SK-N-SH (cell line): ENCODE data around the gene CDR2. TPM values are rescaled to one million over a fixed set of nuclear protein-coding genes. Genes with fewer than 3 reads are reported as not detected.

Experiments
- CTCF ChIA-PET: fragments of 300-600, 350-600 bp; formaldehyde crosslinking; extraction: SDS; loops from one replicate; lab custom pipeline; 2021; lab: Yijun Ruan, JAX
- POLR2A ChIA-PET: fragments of 350-600 bp; sonication (Branson Sonifier 250); formaldehyde crosslinking; extraction: SDS; loops from one replicate; lab custom pipeline; 2020; ENCODE audit warnings: antibody characterized with exemption, inconsistent platforms; lab: Yijun Ruan, JAX
- DNase-seq: peaks from one replicate; pipeline ENCODE4 v3.0.0; 2012
- H2AFZ ChIP-seq: fragments of 200-600 bp; sonication (generic); 2 replicates; pipeline ENCODE4 v1.8.1; 2016; ENCODE audit warnings: antibody characterized with exemption, mild to moderate bottlenecking, low read depth
- H3F3A ChIP-seq: fragments of 200-600 bp; sonication (generic); replicated peaks from 2 replicates; pipeline ENCODE3; 2016; ENCODE audit warnings: antibody characterized with exemption, mild to moderate bottlenecking; ENCODE audit not compliant: insufficient read depth
- H3K27ac ChIP-seq, 2 experiments: fragments of 200-500 bp in 1 of 2; fragments of 200-600 bp in 1 of 2; sonication (Bioruptor generic) in 1 of 2; sonication (generic), shearing (Covaris generic) in 1 of 2; 2 replicates each; pipeline versions ENCODE4 v1.5.1 to v1.6.1; 2014 to 2016; ENCODE audit warnings: low read depth in 2 of 2, inconsistent platforms in 1 of 2, low read length in 1 of 2, mild to moderate bottlenecking in 1 of 2, mixed read lengths in 1 of 2
- H3K27me3 ChIP-seq: fragments of 200-600 bp; sonication (generic), shearing (Covaris generic); 2 replicates; pipeline ENCODE4 v1.6.1; 2016; ENCODE audit warnings: mixed run types; ENCODE audit not compliant: insufficient read depth
- H3K36me3 ChIP-seq, 2 experiments: fragments of 200-500 bp in 1 of 2; fragments of 200-600 bp in 1 of 2; sonication (Bioruptor generic) in 1 of 2; sonication (generic) in 1 of 2; replicated peaks in 1 of 2; 2 replicates each; pipeline versions ENCODE3 to v1.5.1; 2014 to 2016; ENCODE audit warnings: low read length in 1 of 2, mild to moderate bottlenecking in 1 of 2; ENCODE audit not compliant: insufficient read depth in 2 of 2, control insufficient read depth in 1 of 2
- H3K4me1 ChIP-seq, 2 experiments: fragments of 200-500 bp in 1 of 2; fragments of 200-600 bp in 1 of 2; sonication (Bioruptor generic) in 1 of 2; sonication (generic), shearing (Covaris generic) in 1 of 2; 2 replicates each; pipeline versions ENCODE4 v1.5.1 to v1.6.1; 2014 to 2016; ENCODE audit warnings: low read depth in 1 of 2, low read length in 1 of 2, mixed run types in 1 of 2; ENCODE audit not compliant: insufficient read depth in 2 of 2, control insufficient read depth in 1 of 2
- H3K4me2 ChIP-seq: fragments of 200-600 bp; sonication (generic), shearing (Covaris generic); 2 replicates; pipeline ENCODE4 v1.6.1; 2017; ENCODE audit warnings: mixed run types
- H3K4me3 ChIP-seq, 2 experiments: fragments of 200-500 bp in 1 of 2; fragments of 200-600 bp in 1 of 2; sonication (Bioruptor generic) in 1 of 2; sonication (generic), shearing (Covaris generic) in 1 of 2; 2 replicates each; pipeline versions ENCODE4 v1.5.1 to v1.8.1; 2014 to 2016; ENCODE audit warnings: low read depth in 2 of 2, inconsistent platforms in 1 of 2, low read length in 1 of 2, mild to moderate bottlenecking in 1 of 2, mixed read lengths in 1 of 2, moderate library complexity in 1 of 2
- H3K79me2 ChIP-seq: fragments of 200-600 bp; sonication (generic); 2 replicates; pipeline ENCODE4 v1.8.1; 2017; ENCODE audit warnings: mild to moderate bottlenecking; ENCODE audit not compliant: insufficient read depth
- H3K9ac ChIP-seq: fragments of 200-600 bp; sonication (generic); 2 replicates; pipeline ENCODE4 v1.6.1; 2017; ENCODE audit warnings: mixed run types
- H3K9me2 ChIP-seq: fragments of 200-600 bp; sonication (generic); 2 replicates; pipeline ENCODE4 v1.6.1; 2017; ENCODE audit warnings: mixed run types
- H3K9me3 ChIP-seq: fragments of 200-600 bp; sonication (generic); 2 replicates; pipeline ENCODE4 v1.6.1; 2017; ENCODE audit warnings: mixed run types, mild to moderate bottlenecking, moderate library complexity
- H4K20me1 ChIP-seq: fragments of 200-600 bp; sonication (generic); 2 replicates; pipeline ENCODE4 v1.6.1; 2017; ENCODE audit warnings: mild to moderate bottlenecking, mixed run types; ENCODE audit not compliant: insufficient read depth
- CHD2 ChIP-seq: fragments of 150-350 bp; IDR thresholded peaks from 2 replicates; pipeline ENCODE4 v1.6.1; 2018; ENCODE audit warnings: low read length; ENCODE audit not compliant: partially characterized antibody
- EP300 ChIP-seq, 2 experiments: IDR thresholded peaks; 2 replicates each; pipeline versions ENCODE4 v1.4.0 to v1.6.1; 2012; ENCODE audit warnings: borderline replicate concordance in 1 of 2, low read depth in 1 of 2, low read length in 1 of 2
- GABPA ChIP-seq: IDR thresholded peaks from 2 replicates; pipeline ENCODE4 v1.4.0; 2012; ENCODE audit warnings: low read depth, mild to moderate bottlenecking
- GATA2 ChIP-seq: sonication (generic); formaldehyde crosslinking; IDR thresholded peaks from 2 replicates; pipeline ENCODE4 v1.5.0; 2020; ENCODE audit warnings: mild to moderate bottlenecking, missing genetic modification reagents
- IRF3 ChIP-seq: fragments of 150-350 bp; IDR thresholded peaks from 2 replicates; pipeline ENCODE4 v1.6.1; 2016; ENCODE audit warnings: mild to moderate bottlenecking, low read depth, low read length
- MXI1 ChIP-seq: IDR thresholded peaks from 2 replicates; pipeline ENCODE4 v1.6.1; 2012; ENCODE audit warnings: mild to moderate bottlenecking, low read depth, low read length, improper control_type of control experiment
- POLR2AphosphoS5 ChIP-seq: IDR thresholded peaks from 2 replicates; pipeline ENCODE4 v1.6.1; 2012; ENCODE audit warnings: low read depth, low read length
- REST ChIP-seq: IDR thresholded peaks from 2 replicates; pipeline ENCODE4 v1.6.1; 2012; ENCODE audit warnings: mild to moderate bottlenecking, low read depth, low read length, moderate library complexity
- RXRA ChIP-seq: IDR thresholded peaks from 2 replicates; pipeline ENCODE4 v1.4.0; 2012; ENCODE audit warnings: low read depth, mild to moderate bottlenecking, borderline replicate concordance
- SIN3A ChIP-seq: IDR thresholded peaks from 2 replicates; pipeline ENCODE4 v1.6.1; 2012; ENCODE audit warnings: low read depth, mild to moderate bottlenecking, low read length, moderate library complexity, borderline replicate concordance
- SMC3 ChIP-seq: IDR thresholded peaks from 2 replicates; pipeline ENCODE4 v1.6.1; 2012; ENCODE audit warnings: low read depth, low read length, improper control_type of control experiment
- TAF1 ChIP-seq: IDR thresholded peaks from 2 replicates; pipeline ENCODE4 v1.6.1; 2012; ENCODE audit warnings: low read depth, mild to moderate bottlenecking, low read length, moderate library complexity, borderline replicate concordance
- TCF12 ChIP-seq: IDR thresholded peaks from 2 replicates; pipeline ENCODE4 v1.4.0; 2012
- TEAD4 ChIP-seq: IDR thresholded peaks from 2 replicates; pipeline ENCODE4 v1.4.0; 2012; ENCODE audit warnings: mild to moderate bottlenecking, borderline replicate concordance; ENCODE audit not compliant: insufficient read depth
- USF1 ChIP-seq: IDR thresholded peaks from 2 replicates; pipeline ENCODE4 v1.4.0; 2012; ENCODE audit warnings: low read depth, borderline replicate concordance
- WGBS: methylation state at CpG from one replicate; pipeline ENCODE4 v1.1.6; 2017; ENCODE audit warnings: low lambda C conversion rate; 5-methylcytosine and 5-hydroxymethylcytosine counted together
- polyA plus RNA-seq, 3 experiments: library from polyadenylated mRNA; depleted of rRNA; stranded (reverse); fragments of >200 nt; gene quantifications; 2 replicates each; pipeline ENCODE4 v1.2.3, GENCODE V29; 2012
- TF ChIP-seq, protein P1 (sequence below): IDR thresholded peaks from 2 replicates; pipeline ENCODE4 v1.4.0; 2012; ENCODE audit warnings: low read depth

CDR2 gene
- polyA plus RNA-seq, 1 of the 3 experiments (the other 2 are of a cell fraction) = 30.3 TPM

DNA sequence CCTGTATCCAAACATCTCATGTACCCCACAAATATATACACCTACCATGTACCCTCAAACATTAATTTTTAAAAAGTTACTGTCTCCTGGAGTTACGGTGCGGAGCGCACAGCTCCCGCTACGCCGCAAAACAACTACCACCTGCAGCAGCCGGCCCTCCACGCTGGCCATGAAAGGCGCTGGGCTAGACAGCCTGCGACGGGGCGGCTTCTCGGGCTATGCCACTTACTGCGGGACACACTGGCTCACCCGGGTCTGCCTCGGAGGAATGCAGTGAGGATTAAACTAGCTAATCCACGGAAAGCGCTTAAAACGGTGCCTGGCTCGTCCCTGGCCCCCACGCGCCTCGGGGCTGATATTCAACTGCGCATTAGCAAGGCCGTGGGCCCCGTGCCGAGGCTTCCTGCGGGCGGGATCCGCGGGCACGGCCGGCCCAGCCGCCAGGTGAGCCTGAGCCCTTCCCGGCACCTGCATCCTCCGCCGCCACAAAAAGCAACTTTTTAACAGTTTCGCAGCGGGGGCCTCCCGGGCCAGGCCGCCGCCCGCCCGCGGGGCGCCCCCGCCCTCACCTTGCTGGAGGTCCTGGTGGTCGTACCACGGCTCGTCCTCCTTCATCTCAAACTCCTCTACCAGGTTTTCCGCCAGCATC lies 633 bp downstream of the CDR2 start:
- Histone ChIP-seq H3F3A (peaks cover 23% of the 10 kb centered on the region), H3K27me3 (no peaks in the 10 kb centered on the region), H3K79me2 (peaks cover 53% of the 10 kb centered on the region), H3K27ac (peak overlapping the region; percentile 40 to 73; a peak in 3 of 4 replicates), H3K9me3 (no peaks in the 10 kb centered on the region), H3K9ac (peak overlapping the region; percentile 93), H3K9me2 (no peaks in the 10 kb centered on the region), H3K4me3 (peak overlapping the region; percentile 79 to 85), H4K20me1 (peaks cover 37% of the 10 kb centered on the region), H3K4me2 (peak overlapping the region; percentile 83), H3K4me1 (peaks cover 9 to 38% of the 10 kb centered on the region in 2 experiments), H2AFZ (peak overlapping the region; percentile 45; the same call in 1 of the 2 replicates), H3K36me3 (peaks cover 0 to 10% of the 10 kb centered on the region in 2 experiments)
- WGBS = under 1% methylated on average over 24 of the region's 51 CpGs
- ChIA-PET POLR2A (no interaction called here), CTCF (interaction anchor here (0.7 to 1.8 kb wide), 2 partner anchors 54 to 296 kb away, joined by 3 to 4 read pairs; no protein-coding TSS in a partner anchor)
- no peak for TF ChIP-seq SMC3
- TF ChIP-seq, protein P1, sequence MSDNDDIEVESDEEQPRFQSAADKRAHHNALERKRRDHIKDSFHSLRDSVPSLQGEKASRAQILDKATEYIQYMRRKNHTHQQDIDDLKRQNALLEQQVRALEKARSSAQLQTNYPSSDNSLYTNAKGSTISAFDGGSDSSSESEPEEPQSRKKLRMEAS = peak; percentile 34; the same call in 1 of the 2 replicates
- no peak for TF ChIP-seq IRF3
- TF ChIP-seq SIN3A = peak; percentile 63; the same call in 1 of the 2 replicates
- peak; percentile 47; the same call in 1 of the 2 replicates for TF ChIP-seq MXI1
- peak; percentile 54 for DNase-seq

GRCh38 chr16:22372882-22373661 lies 1.3 kb downstream of the CDR2 start:
- ChIA-PET CTCF (interaction anchor here (0.7 to 1.8 kb wide), 3 partner anchors 54 to 344 kb away, joined by 3 to 4 read pairs (median 3); no protein-coding TSS in a partner anchor), POLR2A (no interaction called here)
- Histone ChIP-seq H3K4me3 (peak overlapping the region; percentile 79 to 85), H3K36me3 (peaks cover 0 to 10% of the 10 kb centered on the region in 2 experiments), H3F3A (peaks cover 23% of the 10 kb centered on the region), H3K27me3 (no peaks in the 10 kb centered on the region), H3K9ac (peak overlapping the region; percentile 93), H4K20me1 (peaks cover 44% of the 10 kb centered on the region), H3K79me2 (peaks cover 61% of the 10 kb centered on the region), H3K9me2 (no peaks in the 10 kb centered on the region), H3K27ac (peak overlapping the region in 1 of 2 experiments; percentile 73; a peak in 2 of 4 replicates), H2AFZ (no peak overlapping the region), H3K4me1 (peaks cover 9 to 38% of the 10 kb centered on the region in 2 experiments), H3K9me3 (no peaks in the 10 kb centered on the region), H3K4me2 (peak overlapping the region; percentile 83)
- no peak for DNase-seq
- WGBS = 65% methylated on average over 14 of the region's 14 CpGs
- no peak for TF ChIP-seq USF1
- no peak for TF ChIP-seq TEAD4
- TF ChIP-seq GABPA = no peak
- TF ChIP-seq TCF12 = no peak
- TF ChIP-seq, protein P1 = no peak
- TF ChIP-seq RXRA = no peak
- TF ChIP-seq TAF1 = no peak
- no peak for TF ChIP-seq GATA2 (CRISPR knock-in tag)
- no peak for TF ChIP-seq REST
- TF ChIP-seq POLR2AphosphoS5 = no peak
- no peak for TF ChIP-seq EP300 (IDR thresholded peaks at IDR 0.05; ENCODE audit: borderline replicate concordance in 1 of 2, low read depth in 1 of 2, low read length in 1 of 2)
- no peak for TF ChIP-seq CHD2
- TF ChIP-seq MXI1 = no peak
